ENCODE results near the gene RFX7.

DNA sequence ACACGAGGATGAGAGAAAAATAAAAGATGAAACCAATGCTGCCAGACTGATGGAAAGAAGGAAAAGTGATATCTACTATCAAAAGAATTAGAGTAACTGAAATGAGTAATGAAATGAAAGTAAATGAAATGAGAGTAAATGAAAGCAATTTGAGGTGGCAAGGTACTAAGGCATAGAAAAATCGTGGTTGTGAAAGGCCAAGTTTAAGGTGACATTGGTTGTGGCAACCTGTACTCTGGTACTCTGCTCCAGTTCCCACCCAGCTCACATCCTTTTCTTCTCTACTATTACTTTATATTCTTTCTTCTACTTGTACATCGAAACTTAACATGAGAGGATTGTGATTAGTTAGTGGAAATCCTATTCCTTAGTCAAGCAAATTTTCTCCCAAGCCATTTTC lies 10.1 kb downstream of the RFX7 start:
- TF ChIP-seq CREB1 (IDR thresholded peaks at IDR 0.05; ENCODE audit: low read depth) (no peak), FOXM1 (IDR thresholded peaks at IDR 0.05; ENCODE audit: borderline replicate concordance, low read depth) (no peak), YY1 (IDR thresholded peaks at IDR 0.05; ENCODE audit: low read depth) (no peak)
- TF ChIP-seq, protein P1, sequence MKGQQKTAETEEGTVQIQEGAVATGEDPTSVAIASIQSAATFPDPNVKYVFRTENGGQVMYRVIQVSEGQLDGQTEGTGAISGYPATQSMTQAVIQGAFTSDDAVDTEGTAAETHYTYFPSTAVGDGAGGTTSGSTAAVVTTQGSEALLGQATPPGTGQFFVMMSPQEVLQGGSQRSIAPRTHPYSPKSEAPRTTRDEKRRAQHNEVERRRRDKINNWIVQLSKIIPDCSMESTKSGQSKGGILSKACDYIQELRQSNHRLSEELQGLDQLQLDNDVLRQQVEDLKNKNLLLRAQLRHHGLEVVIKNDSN (IDR thresholded peaks at IDR 0.05), result no peak

Data from Ishikawa (cell line).